ENCODE measurements around the gene ERVK3-1.

DNA sequence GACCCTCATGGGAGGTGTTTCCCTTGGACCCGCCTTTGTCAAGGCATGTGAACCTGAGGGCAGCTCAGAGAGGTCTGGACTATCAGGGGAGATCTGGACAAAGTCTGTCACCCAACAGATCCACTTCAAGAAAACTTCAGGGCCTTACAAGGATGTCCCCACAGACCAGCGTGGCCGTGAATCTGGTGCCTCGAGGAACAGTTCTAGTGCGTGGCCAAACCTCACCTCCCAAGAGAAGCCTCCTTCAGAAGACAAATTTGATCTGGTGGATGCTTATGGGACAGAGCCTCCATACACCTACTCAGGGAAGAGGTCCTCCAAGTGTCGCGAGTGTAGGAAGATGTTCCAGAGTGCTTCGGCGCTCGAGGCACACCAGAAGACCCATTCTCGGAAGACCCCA, 33.2 kb downstream of the ERVK3-1 start:
- TF ChIP-seq POLR2A (IDR thresholded peaks at IDR 0.05; ENCODE audit: low read depth) (no peak), EP300 (IDR thresholded peaks at IDR 0.05) (no peak)
- TF ChIP-seq, protein P1, sequence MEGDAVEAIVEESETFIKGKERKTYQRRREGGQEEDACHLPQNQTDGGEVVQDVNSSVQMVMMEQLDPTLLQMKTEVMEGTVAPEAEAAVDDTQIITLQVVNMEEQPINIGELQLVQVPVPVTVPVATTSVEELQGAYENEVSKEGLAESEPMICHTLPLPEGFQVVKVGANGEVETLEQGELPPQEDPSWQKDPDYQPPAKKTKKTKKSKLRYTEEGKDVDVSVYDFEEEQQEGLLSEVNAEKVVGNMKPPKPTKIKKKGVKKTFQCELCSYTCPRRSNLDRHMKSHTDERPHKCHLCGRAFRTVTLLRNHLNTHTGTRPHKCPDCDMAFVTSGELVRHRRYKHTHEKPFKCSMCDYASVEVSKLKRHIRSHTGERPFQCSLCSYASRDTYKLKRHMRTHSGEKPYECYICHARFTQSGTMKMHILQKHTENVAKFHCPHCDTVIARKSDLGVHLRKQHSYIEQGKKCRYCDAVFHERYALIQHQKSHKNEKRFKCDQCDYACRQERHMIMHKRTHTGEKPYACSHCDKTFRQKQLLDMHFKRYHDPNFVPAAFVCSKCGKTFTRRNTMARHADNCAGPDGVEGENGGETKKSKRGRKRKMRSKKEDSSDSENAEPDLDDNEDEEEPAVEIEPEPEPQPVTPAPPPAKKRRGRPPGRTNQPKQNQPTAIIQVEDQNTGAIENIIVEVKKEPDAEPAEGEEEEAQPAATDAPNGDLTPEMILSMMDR (IDR thresholded peaks at IDR 0.05) = no peak

Data from esophagus muscularis mucosa (tissue), 4 donors.